Neuronal stem cell (in vitro differentiated cells): ENCODE measurements around the gene MRPL47. TPM values are rescaled to one million over a fixed set of nuclear protein-coding genes. Genes with fewer than 3 reads are reported as not detected.

Experiments
- DNase-seq: peaks from one replicate; pipeline ENCODE4 v3.0.0-alpha.2; 2013; ENCODE audit warnings: low spot score
- H2AFZ ChIP-seq: one replicate; pipeline ENCODE4 v1.6.1; 2013; ENCODE audit warnings: mild to moderate bottlenecking, low read length, inconsistent platforms
- H2AK5ac ChIP-seq: 2 replicates; pipeline ENCODE4 v1.6.1; 2013; ENCODE audit warnings: low read depth, mild to moderate bottlenecking, inconsistent platforms, low read length, moderate library complexity, mixed read lengths
- H2BK120ac ChIP-seq: 2 replicates; pipeline ENCODE4 v1.6.1; 2013; ENCODE audit warnings: low read depth, mild to moderate bottlenecking, inconsistent platforms, low read length, moderate library complexity, mixed read lengths
- H2BK12ac ChIP-seq: one replicate; pipeline ENCODE4 v1.6.1; 2013; ENCODE audit warnings: low read length, inconsistent platforms
- H2BK15ac ChIP-seq: 2 replicates; pipeline ENCODE4 v1.6.1; 2013; ENCODE audit warnings: mild to moderate bottlenecking, low read length, inconsistent platforms, mixed read lengths
- H2BK5ac ChIP-seq: one replicate; pipeline ENCODE4 v1.6.1; 2013; ENCODE audit warnings: inconsistent platforms, mild to moderate bottlenecking, low read length, moderate library complexity
- H3K14ac ChIP-seq: one replicate; pipeline ENCODE4 v1.6.1; 2013; ENCODE audit warnings: low read length, inconsistent platforms
- H3K18ac ChIP-seq: 2 replicates; pipeline ENCODE4 v1.6.1; 2013; ENCODE audit warnings: low read length, inconsistent platforms
- H3K23ac ChIP-seq: 2 replicates; pipeline ENCODE4 v1.6.1; 2013; ENCODE audit warnings: low read depth, mild to moderate bottlenecking, mixed read lengths, low read length, inconsistent platforms; ENCODE audit not compliant: poor library complexity
- H3K27ac ChIP-seq: replicated peaks from 3 replicates; pipeline ENCODE4 v1.5.1; 2013; ENCODE audit warnings: low read length, inconsistent platforms
- H3K27me3 ChIP-seq, 3 experiments: 2 replicates each; pipeline ENCODE4 v1.6.1; 2013; ENCODE audit warnings: low read length in 3 of 3, mild to moderate bottlenecking in 2 of 3, inconsistent platforms in 1 of 3, low read depth in 1 of 3, mixed read lengths in 1 of 3, moderate library complexity in 1 of 3; ENCODE audit not compliant: control insufficient read depth in 3 of 3, insufficient read depth in 3 of 3
- H3K36me3 ChIP-seq, 2 donors: replicated peaks in 1 of 2; 2 replicates each; pipeline ENCODE4 v1.6.1; 2013; ENCODE audit warnings: low read length in 2 of 2; ENCODE audit not compliant: control insufficient read depth in 2 of 2, insufficient read depth in 2 of 2
- H3K4ac ChIP-seq: 2 replicates; pipeline ENCODE4 v1.6.1; 2013; ENCODE audit warnings: inconsistent platforms, mild to moderate bottlenecking, low read length, moderate library complexity
- H3K4me1 ChIP-seq, 2 donors: 1 replicate in 1 of 2; 2 replicates in 1 of 2; pipeline ENCODE4 v1.6.1; 2013; ENCODE audit warnings: low read length in 2 of 2, low read depth in 1 of 2; ENCODE audit not compliant: control insufficient read depth in 2 of 2, insufficient read depth in 1 of 2
- H3K4me2 ChIP-seq: one replicate; pipeline ENCODE4 v1.6.1; 2013; ENCODE audit warnings: mild to moderate bottlenecking, low read length, inconsistent platforms; ENCODE audit not compliant: insufficient read depth, poor library complexity, severe bottlenecking
- H3K4me3 ChIP-seq, 2 donors: 2 replicates each; pipeline ENCODE4 v1.5.1; 2013; ENCODE audit warnings: low read length in 2 of 2, mild to moderate bottlenecking in 2 of 2, inconsistent platforms in 1 of 2, moderate library complexity in 1 of 2
- H3K79me1 ChIP-seq: one replicate; pipeline ENCODE4 v1.6.1; 2013; ENCODE audit warnings: low read depth, mild to moderate bottlenecking, inconsistent platforms, low read length, moderate library complexity
- H3K9ac ChIP-seq: one replicate; pipeline ENCODE4 v1.6.1; 2013; ENCODE audit warnings: mild to moderate bottlenecking, low read depth, low read length, inconsistent platforms; ENCODE audit not compliant: poor library complexity
- H3K9me3 ChIP-seq, 2 donors: replicated peaks in 1 of 2; 2 replicates each; pipeline versions ENCODE3 to v1.6.1; 2013; ENCODE audit warnings: low read length in 2 of 2, mild to moderate bottlenecking in 2 of 2, inconsistent platforms in 1 of 2, low read depth in 1 of 2, mixed read lengths in 1 of 2, moderate library complexity in 1 of 2; ENCODE audit not compliant: control insufficient read depth in 2 of 2, insufficient read depth in 1 of 2
- H4K8ac ChIP-seq: one replicate; pipeline ENCODE4 v1.6.1; 2013; ENCODE audit warnings: low read depth, mild to moderate bottlenecking, inconsistent platforms, low read length, moderate library complexity
- H4K91ac ChIP-seq: one replicate; pipeline ENCODE4 v1.6.1; 2013; ENCODE audit warnings: low read length, low read depth, mild to moderate bottlenecking, inconsistent platforms; ENCODE audit not compliant: poor library complexity
- WGBS, 2 donors: extraction: QIAGEN DNeasy Blood & Tissue Kit; methylation state at CpG; one replicate each; pipeline ENCODE4 v1.1.7; 2013; ENCODE audit warnings: missing lambda C conversion rate in 2 of 2, mixed read lengths in 1 of 2; ENCODE audit not compliant: insufficient read length in 2 of 2, insufficient replicate concordance in 1 of 2; ENCODE audit errors: extremely low coverage in 2 of 2; 5-methylcytosine and 5-hydroxymethylcytosine counted together
- polyA plus RNA-seq, 2 experiments: library from polyadenylated mRNA; stranded (reverse); fragments of 200-250 nt; gene quantifications; one replicate each; pipeline ENCODE4 v1.2.3, GENCODE V29; 2013

Gene MRPL47
- polyA plus RNA-seq (2013, experiment 1 of 2): 96.3 TPM
- 95.4 TPM for polyA plus RNA-seq (2013, experiment 2 of 2)

DNA sequence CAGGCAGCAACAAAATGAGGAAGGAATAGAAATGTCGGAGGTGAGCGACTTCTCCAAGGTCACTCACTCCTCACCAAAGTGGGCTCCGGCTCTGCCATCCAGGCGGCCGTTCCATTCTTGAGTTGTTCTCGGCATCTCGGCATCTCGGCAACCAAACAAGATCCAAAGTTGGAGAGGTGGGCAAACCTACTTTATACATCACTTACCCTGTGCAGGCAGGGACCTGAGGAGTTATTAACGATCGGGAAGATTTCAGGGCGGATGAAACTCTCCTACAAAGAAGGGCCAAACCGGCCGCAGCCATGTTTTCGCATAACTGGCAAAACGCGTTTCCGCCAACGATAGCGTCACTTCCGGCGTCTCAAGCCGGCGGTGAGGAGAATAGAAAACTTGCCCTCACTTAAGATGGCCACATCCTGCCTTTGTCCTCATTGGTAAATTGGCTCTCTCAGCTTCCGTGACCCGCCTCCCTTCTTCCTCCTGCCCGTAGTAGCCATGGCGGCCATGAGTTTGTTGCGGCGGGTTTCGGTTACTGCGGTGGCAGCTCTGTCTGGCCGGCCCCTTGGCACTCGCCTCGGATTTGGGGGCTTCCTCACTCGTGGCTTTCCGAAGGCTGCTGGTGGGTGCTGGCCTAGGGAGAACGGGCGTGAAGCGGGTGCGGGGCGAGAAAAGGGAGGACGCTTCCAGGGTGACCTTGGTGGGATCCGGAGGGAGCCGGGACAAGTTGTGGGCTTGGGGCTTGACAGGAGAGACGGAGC lies at the start of gene MRPL47, which contains the start of gene NDUFB5:
Gene MRPL47, minus strand, starts transcription at position 318 of the 758 bp plus-strand sequence. Its CDS starts 14 bp downstream, at position 304.
Gene NDUFB5, plus strand, starts transcription at position 474 of the 758 bp plus-strand sequence. Its CDS starts 22 bp downstream, at position 496.
- peak; percentile 91 for DNase-seq
- Histone ChIP-seq H2AFZ (peak within 1 kb of the TSS; percentile 86), H3K79me1 (peaks cover 4% of the 10 kb centered on the region), H3K36me3 (peaks cover 9 to 57% of the 10 kb centered on the region in 2 donors), H3K23ac (peak within 1 kb of the TSS; percentile 22), H3K4me2 (peak within 1 kb of the TSS; percentile 81), H2BK15ac (no peak within 1 kb of the TSS), H3K4me3 (peak within 1 kb of the TSS; percentile 72 to 86), H2BK5ac (peak within 1 kb of the TSS; percentile 55), H2AK5ac (no peak within 1 kb of the TSS), H2BK12ac (no peak within 1 kb of the TSS), H3K4ac (no peak within 1 kb of the TSS), H3K9ac (peak within 1 kb of the TSS; percentile 85), H3K18ac (peak within 1 kb of the TSS; percentile 77), H4K91ac (no peak within 1 kb of the TSS), H3K27ac (peak within 1 kb of the TSS; percentile 59), H3K4me1 (peaks cover 0 to 3% of the 10 kb centered on the region in 2 donors), H3K27me3 (no peaks in the 10 kb centered on the region), H3K14ac (no peak within 1 kb of the TSS), H3K9me3 (no peaks in the 10 kb centered on the region), H4K8ac (no peak within 1 kb of the TSS), H2BK120ac (no peak within 1 kb of the TSS)
- no CpG with 5 or more reads among the region's 45 CpGs for WGBS, 2 donors

DNA sequence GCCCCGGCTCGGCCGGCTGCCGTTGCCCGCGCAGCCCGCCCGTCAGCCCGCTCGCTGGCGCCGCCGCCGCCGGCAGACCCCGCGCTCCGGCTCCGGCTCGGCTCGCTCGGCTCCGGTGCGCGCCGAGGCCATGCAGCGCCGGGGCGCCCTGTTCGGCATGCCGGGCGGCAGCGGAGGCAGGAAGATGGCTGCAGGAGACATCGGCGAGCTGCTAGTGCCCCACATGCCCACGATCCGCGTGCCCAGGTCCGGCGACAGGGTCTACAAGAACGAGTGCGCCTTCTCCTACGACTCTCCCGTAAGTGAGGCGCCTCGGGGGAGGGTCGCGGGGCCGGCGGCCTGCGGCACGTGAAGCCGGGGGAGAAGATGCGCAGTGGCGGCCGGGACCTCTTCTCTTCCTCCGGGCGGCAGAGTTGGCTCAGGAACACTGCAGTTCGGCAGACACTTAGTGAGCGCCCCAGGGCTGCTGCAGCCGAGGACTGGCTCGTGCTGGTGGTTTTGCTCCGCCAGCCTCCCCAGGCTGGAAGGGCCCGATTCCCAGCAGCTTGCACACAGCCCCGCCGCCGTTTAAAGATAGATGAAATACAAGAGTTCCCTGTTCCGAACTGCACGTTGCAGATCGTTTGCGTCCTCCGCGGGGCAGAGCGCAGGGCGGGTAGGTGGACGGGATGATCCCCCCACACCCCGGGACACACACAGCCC lies 48.8 kb upstream of the MRPL47 start:
- H3K9me3 ChIP-seq: no peaks in the 10 kb centered on the region
- no CpG with 5 or more reads among the region's 77 CpGs for WGBS, 2 donors
- peak overlapping the region; percentile 85 for H4K91ac ChIP-seq
- peak overlapping the region; percentile 89 for H3K27ac ChIP-seq
- H2BK120ac ChIP-seq: peak overlapping the region; percentile 99
- peak; percentile 71 for DNase-seq
- no peak overlapping the region for H3K4ac ChIP-seq
- no peak overlapping the region for H2BK12ac ChIP-seq
- peak overlapping the region; percentile 75 for H3K4me2 ChIP-seq
- no peak overlapping the region for H2AK5ac ChIP-seq
- peaks cover 4% of the 10 kb centered on the region for H3K79me1 ChIP-seq
- H3K9ac ChIP-seq: peak overlapping the region; percentile 99
- H2BK5ac ChIP-seq: peak overlapping the region; percentile 98
- H3K14ac ChIP-seq: peak overlapping the region; percentile 76
- H3K4me3 ChIP-seq: peak overlapping the region; percentile 91 to 93
- H3K23ac ChIP-seq: peak overlapping the region; percentile 97
- H3K27me3 ChIP-seq: no peaks in the 10 kb centered on the region
- H2BK15ac ChIP-seq: peak overlapping the region; percentile 99
- H2AFZ ChIP-seq: peak overlapping the region; percentile 96
- peaks cover 0 to 18% of the 10 kb centered on the region in 2 donors for H3K36me3 ChIP-seq
- peak overlapping the region; percentile 100 for H3K18ac ChIP-seq
- H3K4me1 ChIP-seq: peaks cover 2 to 13% of the 10 kb centered on the region in 2 donors
- peak overlapping the region; percentile 97 for H4K8ac ChIP-seq

DNA sequence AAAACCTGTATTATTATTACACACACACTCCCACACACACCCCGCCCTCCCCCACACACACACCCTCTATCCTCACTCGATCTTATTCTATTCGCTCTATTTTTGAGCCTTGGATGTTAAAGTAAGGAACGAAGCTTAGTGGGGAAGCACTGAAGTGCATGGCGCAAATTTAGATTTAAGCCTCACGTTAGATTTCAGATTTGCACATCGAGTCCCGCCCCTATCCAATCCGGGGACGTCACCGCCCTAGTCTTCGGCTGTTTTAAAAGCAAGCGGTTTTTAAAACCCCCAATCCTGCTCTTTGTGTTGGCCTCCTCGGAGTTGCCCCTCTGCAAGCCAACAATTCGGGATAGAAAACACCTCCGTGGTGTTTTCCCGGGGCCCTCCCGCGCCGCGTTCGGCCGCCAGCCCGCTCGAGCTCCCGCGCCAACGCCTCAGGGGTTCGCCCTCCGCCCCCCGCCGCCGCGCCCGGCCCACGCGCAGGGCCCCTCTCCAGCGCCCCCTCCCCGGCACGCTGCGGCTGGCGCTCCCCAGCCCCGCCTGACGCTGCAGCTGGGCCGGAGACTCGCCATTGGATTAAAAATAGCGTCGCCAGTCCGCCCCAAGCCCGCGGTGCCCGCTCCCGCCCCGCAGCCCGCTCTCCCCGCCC lies 48.1 kb upstream of the MRPL47 start, which contains the start of gene USP13:
Gene USP13, plus strand, starts transcription at position 594 of the 649 bp plus-strand sequence. CDS start 186 bp downstream, outside the sequence.
- Histone ChIP-seq H3K4me1 (peaks cover 2 to 13% of the 10 kb centered on the region in 2 donors), H3K4me3 (peak within 1 kb of the TSS; percentile 91 to 93), H3K4me2 (peak within 1 kb of the TSS; percentile 75), H2BK12ac (no peak within 1 kb of the TSS), H2BK120ac (peak within 1 kb of the TSS; percentile 99), H3K18ac (peak within 1 kb of the TSS; percentile 100), H3K79me1 (peaks cover 4% of the 10 kb centered on the region), H3K14ac (peak within 1 kb of the TSS; percentile 76), H2BK15ac (peak within 1 kb of the TSS; percentile 99), H2AFZ (peak within 1 kb of the TSS; percentile 96), H3K9ac (peak within 1 kb of the TSS; percentile 99), H4K8ac (peak within 1 kb of the TSS; percentile 97), H2BK5ac (peak within 1 kb of the TSS; percentile 98), H4K91ac (peak within 1 kb of the TSS; percentile 85), H3K36me3 (peaks cover 0 to 15% of the 10 kb centered on the region in 2 donors), H2AK5ac (no peak within 1 kb of the TSS), H3K23ac (peak within 1 kb of the TSS; percentile 97), H3K27me3 (no peaks in the 10 kb centered on the region), H3K27ac (peak within 1 kb of the TSS; percentile 89), H3K4ac (no peak within 1 kb of the TSS), H3K9me3 (no peaks in the 10 kb centered on the region)
- 100% methylated on average over 2 of the region's 56 CpGs; no CpG with 5 or more reads in 1 of the 2 donors for WGBS, 2 donors
- no peak for DNase-seq
